ENCODE data around the gene CHST11.

DNA sequence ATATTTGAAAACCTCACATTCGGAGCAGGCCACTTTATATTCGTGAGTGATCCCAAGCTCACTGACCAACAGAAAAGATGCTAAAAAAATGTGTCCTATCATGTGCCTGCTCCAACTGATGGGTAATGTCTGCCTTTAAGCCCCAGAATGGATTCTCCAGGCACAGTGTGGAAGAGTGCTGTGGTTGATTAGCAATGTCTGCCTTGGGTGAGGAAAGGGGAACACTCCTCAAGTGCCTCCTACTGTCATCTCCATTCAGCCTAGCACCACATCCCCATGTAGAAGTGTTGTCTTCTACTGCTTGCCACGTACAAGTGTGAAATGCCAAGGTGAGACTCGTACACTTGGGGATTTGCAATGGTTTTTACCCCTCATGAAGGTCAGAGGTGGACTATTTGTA is 302.0 kb downstream of the CHST11 start:
- no peak for TF ChIP-seq POLR2A (IDR thresholded peaks at IDR 0.05)
- TF ChIP-seq, protein P1, sequence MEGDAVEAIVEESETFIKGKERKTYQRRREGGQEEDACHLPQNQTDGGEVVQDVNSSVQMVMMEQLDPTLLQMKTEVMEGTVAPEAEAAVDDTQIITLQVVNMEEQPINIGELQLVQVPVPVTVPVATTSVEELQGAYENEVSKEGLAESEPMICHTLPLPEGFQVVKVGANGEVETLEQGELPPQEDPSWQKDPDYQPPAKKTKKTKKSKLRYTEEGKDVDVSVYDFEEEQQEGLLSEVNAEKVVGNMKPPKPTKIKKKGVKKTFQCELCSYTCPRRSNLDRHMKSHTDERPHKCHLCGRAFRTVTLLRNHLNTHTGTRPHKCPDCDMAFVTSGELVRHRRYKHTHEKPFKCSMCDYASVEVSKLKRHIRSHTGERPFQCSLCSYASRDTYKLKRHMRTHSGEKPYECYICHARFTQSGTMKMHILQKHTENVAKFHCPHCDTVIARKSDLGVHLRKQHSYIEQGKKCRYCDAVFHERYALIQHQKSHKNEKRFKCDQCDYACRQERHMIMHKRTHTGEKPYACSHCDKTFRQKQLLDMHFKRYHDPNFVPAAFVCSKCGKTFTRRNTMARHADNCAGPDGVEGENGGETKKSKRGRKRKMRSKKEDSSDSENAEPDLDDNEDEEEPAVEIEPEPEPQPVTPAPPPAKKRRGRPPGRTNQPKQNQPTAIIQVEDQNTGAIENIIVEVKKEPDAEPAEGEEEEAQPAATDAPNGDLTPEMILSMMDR (IDR thresholded peaks at IDR 0.05) = no peak
